GM10847 (cell line): ENCODE measurements around the gene OR9Q2.
"Not testable (repeated sequence)": the region's sequence is repeated elsewhere in the genome, so short reads cannot be mapped to it uniquely, and the experiment has no call there.

Experiments
- POLR2A ChIP-seq: IDR thresholded peaks from 2 replicates; pipeline ENCODE4 v1.6.1; 2011; ENCODE audit not compliant: insufficient read length; ENCODE audit errors: extremely low read depth

The OR9Q2 gene

GRCh38 chr11:58188770-58189169 lies at the start of gene OR9Q2:
Gene OR9Q2, plus strand, starts transcription at chr11:58189070. Its CDS starts 1,421 bp downstream, at chr11:58190491.
- TF ChIP-seq POLR2A, result no peak

GRCh38 chr11:58142761-58143160 lies 46.1 kb upstream of the OR9Q2 start:
- no peak for TF ChIP-seq POLR2A

- TF ChIP-seq POLR2A, result no peak
Measured at GRCh38 chr11:58152781-58153180, 36.1 kb upstream of the OR9Q2 start.

- TF ChIP-seq POLR2A, result no peak
Measured at GRCh38 chr11:58164389-58164788, 24.5 kb upstream of the OR9Q2 start.

- TF ChIP-seq POLR2A, result no peak
Measured at GRCh38 chr11:58164990-58165389, 23.9 kb upstream of the OR9Q2 start.

GRCh38 chr11:58165504-58166106 lies 23.3 kb upstream of the OR9Q2 start:
- no peak for TF ChIP-seq POLR2A

- no peak for TF ChIP-seq POLR2A
Measured at GRCh38 chr11:58177409-58178054, 11.3 kb upstream of the OR9Q2 start.

- TF ChIP-seq POLR2A, result no peak
Measured at GRCh38 chr11:58178444-58178843, 10.4 kb upstream of the OR9Q2 start.

GRCh38 chr11:58179648-58180047 lies 9.2 kb upstream of the OR9Q2 start:
- TF ChIP-seq POLR2A, result no peak

GRCh38 chr11:58186938-58187337 lies 1.9 kb upstream of the OR9Q2 start:
- TF ChIP-seq POLR2A, result no peak

- TF ChIP-seq POLR2A, result no peak
Measured at GRCh38 chr11:58192229-58192628, 3.4 kb downstream of the OR9Q2 start.

- TF ChIP-seq POLR2A, result no peak
Measured at GRCh38 chr11:58193391-58193790, 4.5 kb downstream of the OR9Q2 start.

GRCh38 chr11:58195939-58196338 lies 7.1 kb downstream of the OR9Q2 start:
- TF ChIP-seq POLR2A, result no peak

GRCh38 chr11:58199271-58199670 lies 10.4 kb downstream of the OR9Q2 start:
- TF ChIP-seq POLR2A, result no peak

GRCh38 chr11:58204042-58204441 lies 15.2 kb downstream of the OR9Q2 start, which contains the start of gene OR1S2:
Gene OR1S2, minus strand, starts transcription at chr11:58204142. Its CDS starts 0 bp downstream, at chr11:58204142.
- TF ChIP-seq POLR2A, result no peak

GRCh38 chr11:58212420-58212819 lies 23.6 kb downstream of the OR9Q2 start, which contains the start of gene OR1S1:
Gene OR1S1, plus strand, starts transcription at chr11:58212720.
- TF ChIP-seq POLR2A, result not testable (repeated sequence)

GRCh38 chr11:58216476-58216875 lies 27.6 kb downstream of the OR9Q2 start:
- TF ChIP-seq POLR2A, result no peak
